ENCODE measurements around the gene POM121.
"Not testable (repeated sequence)": the region's sequence is repeated elsewhere in the genome, so short reads cannot be mapped to it uniquely, and the experiment has no call there.

DNA sequence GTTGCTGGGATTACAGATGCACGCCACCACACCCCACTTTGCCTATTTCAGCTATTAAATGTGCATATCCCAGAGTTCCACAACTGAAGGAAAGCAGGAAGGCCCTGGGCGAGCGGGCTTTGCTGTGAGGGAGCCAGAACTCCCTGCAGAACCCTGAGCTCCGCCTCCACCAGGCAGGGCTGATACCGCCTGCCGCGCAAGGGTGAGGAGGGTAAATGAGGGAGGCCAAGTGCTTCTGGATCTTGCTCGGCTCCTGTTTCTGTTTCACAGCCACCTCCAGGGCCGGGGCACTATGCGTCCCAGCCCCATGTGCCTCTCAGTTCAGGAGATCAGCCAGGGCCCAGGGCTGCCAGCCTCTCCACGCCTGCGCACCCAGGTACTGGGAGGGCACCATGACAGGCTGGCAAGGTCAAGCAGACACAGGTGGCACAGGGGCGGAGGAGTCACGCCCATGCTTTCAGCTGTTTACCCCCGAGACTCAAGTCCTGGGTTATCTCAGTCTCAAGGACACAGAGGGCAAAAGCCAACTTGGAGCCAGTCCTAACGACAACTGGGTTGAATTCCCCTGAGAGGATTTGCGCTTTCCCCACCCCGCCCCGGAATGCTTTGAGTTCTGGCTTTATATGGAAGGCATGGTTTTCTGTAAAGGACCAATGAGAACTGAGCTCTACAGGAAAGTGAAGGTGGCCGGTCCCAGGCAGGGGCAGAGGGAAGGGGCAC lies 35.9 kb downstream of the POM121 start:
- TF ChIP-seq, protein P1, sequence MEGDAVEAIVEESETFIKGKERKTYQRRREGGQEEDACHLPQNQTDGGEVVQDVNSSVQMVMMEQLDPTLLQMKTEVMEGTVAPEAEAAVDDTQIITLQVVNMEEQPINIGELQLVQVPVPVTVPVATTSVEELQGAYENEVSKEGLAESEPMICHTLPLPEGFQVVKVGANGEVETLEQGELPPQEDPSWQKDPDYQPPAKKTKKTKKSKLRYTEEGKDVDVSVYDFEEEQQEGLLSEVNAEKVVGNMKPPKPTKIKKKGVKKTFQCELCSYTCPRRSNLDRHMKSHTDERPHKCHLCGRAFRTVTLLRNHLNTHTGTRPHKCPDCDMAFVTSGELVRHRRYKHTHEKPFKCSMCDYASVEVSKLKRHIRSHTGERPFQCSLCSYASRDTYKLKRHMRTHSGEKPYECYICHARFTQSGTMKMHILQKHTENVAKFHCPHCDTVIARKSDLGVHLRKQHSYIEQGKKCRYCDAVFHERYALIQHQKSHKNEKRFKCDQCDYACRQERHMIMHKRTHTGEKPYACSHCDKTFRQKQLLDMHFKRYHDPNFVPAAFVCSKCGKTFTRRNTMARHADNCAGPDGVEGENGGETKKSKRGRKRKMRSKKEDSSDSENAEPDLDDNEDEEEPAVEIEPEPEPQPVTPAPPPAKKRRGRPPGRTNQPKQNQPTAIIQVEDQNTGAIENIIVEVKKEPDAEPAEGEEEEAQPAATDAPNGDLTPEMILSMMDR (conservative IDR thresholded peaks at IDR 0.05 in 1 of 2, IDR thresholded peaks at IDR 0.05 in 1 of 2; ENCODE audit: low read depth in 1 of 2, low read length in 2 of 2) = not testable (repeated sequence)
- TF ChIP-seq EZH2 (IDR thresholded peaks at IDR 0.05; ENCODE audit: low read length, missing control alignments) = not testable (repeated sequence)
